Upper lobe of left lung (tissue), 4 donors: ENCODE measurements around the gene HLA-C.

ENCODE experiments used
- CTCF ChIP-seq, 6 experiments: fragments of 450-650 bp in 4 of 6; fragments of 200-600 bp in 2 of 6; sonication (generic) in 2 of 6; IDR thresholded peaks; one replicate each; pipeline ENCODE4 v1.5.1; 2016 to 2019; ENCODE audit warnings: antibody characterized with exemption in 6 of 6
- POLR2A ChIP-seq, 4 donors: fragments of 450-650 bp; IDR thresholded peaks; one replicate each; pipeline ENCODE4 v1.5.1; 2016 to 2017; ENCODE audit warnings: antibody characterized with exemption in 4 of 4, mild to moderate bottlenecking in 2 of 4

- TF ChIP-seq CTCF (IDR thresholded peaks at IDR 0.05) (no peak), POLR2A (IDR thresholded peaks at IDR 0.05) (no peak)
Observed at GRCh38 chr6:31268369-31268765, 3.5 kb downstream of the HLA-C start.
